Natural killer cell (primary cell): ENCODE measurements around the gene DNAH14. TPM values are rescaled to one million over a fixed set of nuclear protein-coding genes. Genes with fewer than 3 reads are reported as not detected.
"Not testable (repeated sequence)": the region's sequence is repeated elsewhere in the genome, so short reads cannot be mapped to it uniquely, and the experiment has no call there.

ENCODE experiments used
- ATAC-seq, 3 donors: fragments of 150-1000 bp in 2 of 3; fragments of 200-7000 bp in 1 of 3; cut with Tn5 transposase; 1 replicate in 1 of 3; 2 replicates in 2 of 3; pipeline ENCODE4 v1.10.0; 2021; ENCODE audit warnings: mild to moderate bottlenecking in 2 of 3, moderate library complexity in 2 of 3
- DNase-seq, 2 donors: peaks; one replicate each; pipeline versions ENCODE4 v3.0.0 to v3.0.0-alpha.2; 2013 to 2021; ENCODE audit warnings: mixed read lengths in 1 of 2
- H3K27ac ChIP-seq: one replicate; pipeline ENCODE4 v1.5.1; 2013; ENCODE audit warnings: mild to moderate bottlenecking, low read length
- H3K27me3 ChIP-seq: one replicate; pipeline ENCODE4 v1.6.1; 2013; ENCODE audit warnings: low read length; ENCODE audit not compliant: control insufficient read depth, insufficient read depth
- H3K36me3 ChIP-seq: one replicate; pipeline ENCODE4 v1.6.1; 2013; ENCODE audit warnings: low read length; ENCODE audit not compliant: control insufficient read depth, insufficient read depth
- H3K4me1 ChIP-seq: one replicate; pipeline ENCODE4 v1.6.1; 2013; ENCODE audit warnings: low read length; ENCODE audit not compliant: control insufficient read depth, insufficient read depth
- H3K4me3 ChIP-seq: one replicate; pipeline ENCODE4 v1.5.1; 2013; ENCODE audit warnings: low read length
- H3K9me3 ChIP-seq: one replicate; pipeline ENCODE4 v1.6.1; 2013; ENCODE audit warnings: low read length; ENCODE audit not compliant: control insufficient read depth, insufficient read depth
- H3K27ac Mint-ChIP-seq, 2 donors: one replicate each; pipeline ENCODE4 v1.8.0; 2022; ENCODE audit warnings: mild to moderate bottlenecking in 2 of 2, mixed read lengths in 2 of 2, moderate library complexity in 1 of 2
- H3K27me3 Mint-ChIP-seq, 2 donors: one replicate each; pipeline ENCODE4 v1.8.0; 2022; ENCODE audit warnings: low read depth in 2 of 2, mixed read lengths in 2 of 2
- H3K36me3 Mint-ChIP-seq: one replicate; pipeline ENCODE4 v1.8.0; 2022; ENCODE audit warnings: mixed read lengths
- H3K4me1 Mint-ChIP-seq, 2 donors: one replicate each; pipeline ENCODE4 v1.8.0; 2022; ENCODE audit warnings: mixed read lengths in 2 of 2
- H3K4me3 Mint-ChIP-seq: one replicate; pipeline ENCODE4 v1.8.0; 2022; ENCODE audit warnings: mild to moderate bottlenecking, moderate library complexity, mixed read lengths
- H3K9me3 Mint-ChIP-seq, 2 donors: one replicate each; pipeline ENCODE4 v1.8.0; 2022; ENCODE audit warnings: mixed read lengths in 2 of 2
- CTCF ChIP-seq: fragments of 200-600 bp; IDR thresholded peaks from one replicate; pipeline ENCODE4 v1.8.0; 2022; ENCODE audit warnings: antibody characterized with exemption
- WGBS: methylation state at CpG from one replicate; pipeline ENCODE4 v1.1.7; 2013; ENCODE audit warnings: missing lambda C conversion rate; ENCODE audit not compliant: insufficient coverage; 5-methylcytosine and 5-hydroxymethylcytosine counted together
- intact Hi-C: fragments of 100-400 bp; cut with micrococcal nuclease; formaldehyde crosslinking; loops from one replicate; pipeline ENCODE4 v1.14.2; 2022
- total RNA-seq, 4 donors: library from RNA; stranded (reverse); fragments of 120-200 nt in 1 of 4; gene quantifications; one replicate each; pipeline versions ENCODE4 v1.2.3 to v1.2.4, GENCODE V29; 2013 to 2022

The DNAH14 gene
- total RNA-seq, 3 donors from 2014 or later (not counting 1 experiment from before 2014, with no cell fraction given): 0.35 to 1.3 TPM; not detected in 1

GRCh38 chr1:225373155-225373554 lies 443.7 kb downstream of the DNAH14 start:
- DNase-seq (no peak), ATAC-seq (no peak)
- H3K36me3 ChIP-seq: no peaks in the 10 kb centered on the region
- H3K27me3 ChIP-seq: no peaks in the 10 kb centered on the region
- Mint-ChIP-seq H3K4me1 (no peaks in the 10 kb centered on the region), H3K36me3 (no peaks in the 10 kb centered on the region), H3K9me3 (no peaks in the 10 kb centered on the region), H3K4me3 (no peak overlapping the region), H3K27ac (no peak overlapping the region), H3K27me3 (no peaks in the 10 kb centered on the region)
- no peaks in the 10 kb centered on the region for H3K9me3 ChIP-seq
- no peaks in the 10 kb centered on the region for H3K4me1 ChIP-seq
- H3K4me3 ChIP-seq: no peak overlapping the region
- TF ChIP-seq CTCF: no peak
- intact Hi-C loops: no loop called here
- no peak overlapping the region for H3K27ac ChIP-seq
- WGBS: 90% methylated on average over 21 of the region's 21 CpGs

- intact Hi-C loops: no loop called here
- WGBS: 96% methylated on average over 4 of the region's 4 CpGs
- no peak overlapping the region for H3K4me3 ChIP-seq
- no peaks in the 10 kb centered on the region for H3K36me3 ChIP-seq
- DNase-seq: no peak
- no peak for TF ChIP-seq CTCF
- no peak overlapping the region for H3K27ac Mint-ChIP-seq
- no peaks in the 10 kb centered on the region for H3K27me3 ChIP-seq
- no peak overlapping the region for H3K27ac ChIP-seq
- no peaks in the 10 kb centered on the region for H3K27me3 Mint-ChIP-seq
- H3K4me3 Mint-ChIP-seq: no peak overlapping the region
- H3K36me3 Mint-ChIP-seq: no peaks in the 10 kb centered on the region
- H3K4me1 ChIP-seq: no peaks in the 10 kb centered on the region
- no peak for ATAC-seq
- H3K9me3 ChIP-seq: no peaks in the 10 kb centered on the region
- H3K4me1 Mint-ChIP-seq: peaks cover 2 to 3% of the 10 kb centered on the region in 2 donors
- no peaks in the 10 kb centered on the region for H3K9me3 Mint-ChIP-seq
Observed at GRCh38 chr1:225374996-225375395, 445.5 kb downstream of the DNAH14 start.

- Histone ChIP-seq H3K36me3 (no peaks in the 10 kb centered on the region), H3K27ac (no peak overlapping the region), H3K4me3 (no peak overlapping the region), H3K27me3 (no peaks in the 10 kb centered on the region), H3K4me1 (no peaks in the 10 kb centered on the region), H3K9me3 (no peaks in the 10 kb centered on the region)
- Mint-ChIP-seq H3K4me3 (no peak overlapping the region), H3K27me3 (no peaks in the 10 kb centered on the region), H3K9me3 (no peaks in the 10 kb centered on the region), H3K27ac (no peak overlapping the region), H3K4me1 (peaks cover 5 to 7% of the 10 kb centered on the region in 2 donors), H3K36me3 (no peaks in the 10 kb centered on the region)
- no peak for TF ChIP-seq CTCF
- DNase-seq (no peak), ATAC-seq (no peak)
- 94% methylated on average over 9 of the region's 10 CpGs for WGBS
- intact Hi-C loops: no loop called here
Observed at GRCh38 chr1:225378880-225379279, 449.4 kb downstream of the DNAH14 start.

GRCh38 chr1:225380691-225381090 lies 451.2 kb downstream of the DNAH14 start:
- Mint-ChIP-seq H3K27me3 (no peaks in the 10 kb centered on the region), H3K4me3 (no peak overlapping the region), H3K27ac (no peak overlapping the region), H3K4me1 (peaks cover 5 to 7% of the 10 kb centered on the region in 2 donors), H3K9me3 (no peaks in the 10 kb centered on the region), H3K36me3 (no peaks in the 10 kb centered on the region)
- DNase-seq: no peak
- WGBS: 95% methylated on average over 1 of the region's 1 CpG
- Histone ChIP-seq H3K27me3 (no peaks in the 10 kb centered on the region), H3K4me3 (no peak overlapping the region), H3K4me1 (no peaks in the 10 kb centered on the region), H3K27ac (no peak overlapping the region), H3K9me3 (no peaks in the 10 kb centered on the region), H3K36me3 (no peaks in the 10 kb centered on the region)
- no peak for ATAC-seq
- no peak for TF ChIP-seq CTCF
- intact Hi-C loops: no loop called here

GRCh38 chr1:225386860-225387259 lies 457.4 kb downstream of the DNAH14 start:
- H3K9me3 Mint-ChIP-seq, H3K36me3 ChIP-seq, H3K4me3 Mint-ChIP-seq, intact Hi-C loops, H3K9me3 ChIP-seq, H3K4me1 Mint-ChIP-seq, H3K4me3 ChIP-seq, H3K27ac Mint-ChIP-seq, H3K27me3 ChIP-seq, ATAC-seq, DNase-seq, H3K27me3 Mint-ChIP-seq, H3K27ac ChIP-seq, H3K4me1 ChIP-seq, H3K36me3 Mint-ChIP-seq: not testable (repeated sequence)
- WGBS: no CpG with 5 or more reads among the region's 3 CpGs
